K562 (cell line): ENCODE measurements around the gene WDR70.

Experiments used
- RFX5 ChIP-seq: IDR thresholded peaks from 2 replicates; pipeline ENCODE4 v1.6.1; 2011; ENCODE audit warnings: low read depth, mild to moderate bottlenecking, improper control_type of control experiment, low read length
- SIN3B ChIP-seq: fragments of 450-650 bp; IDR thresholded peaks from 2 replicates; pipeline ENCODE4 v1.6.1; 2017; ENCODE audit warnings: low read depth, mild to moderate bottlenecking, moderate library complexity
- TBP ChIP-seq: optimal IDR thresholded peaks from 2 replicates; pipeline ENCODE3; 2011; ENCODE audit warnings: low read depth, low read length, improper control_type of control experiment
- TCF7 ChIP-seq: sonication (generic); IDR thresholded peaks from 2 replicates; pipeline ENCODE4 v1.6.1; 2016; ENCODE audit warnings: antibody characterized with exemption, borderline replicate concordance
- TF ChIP-seq, protein P1 (sequence below): sonication (generic); formaldehyde crosslinking; IDR thresholded peaks from 2 replicates; pipeline ENCODE4 v1.8.0; 2022; ENCODE audit warnings: missing genetic modification reagents, mild to moderate bottlenecking, borderline replicate concordance
- TF ChIP-seq, protein P2 (sequence below), 3 experiments: IDR thresholded peaks in 2 of 3; conservative IDR thresholded peaks in 1 of 3; 2 replicates each; pipeline ENCODE4 v1.5.1; 2011 to 2012; ENCODE audit warnings: low read length in 3 of 3, mild to moderate bottlenecking in 3 of 3, control low read depth in 2 of 3, improper control_type of control experiment in 1 of 3, inconsistent platforms in 1 of 3, low read depth in 1 of 3, mixed read lengths in 1 of 3, moderate library complexity in 1 of 3; ENCODE audit not compliant: insufficient read depth in 2 of 3

DNA sequence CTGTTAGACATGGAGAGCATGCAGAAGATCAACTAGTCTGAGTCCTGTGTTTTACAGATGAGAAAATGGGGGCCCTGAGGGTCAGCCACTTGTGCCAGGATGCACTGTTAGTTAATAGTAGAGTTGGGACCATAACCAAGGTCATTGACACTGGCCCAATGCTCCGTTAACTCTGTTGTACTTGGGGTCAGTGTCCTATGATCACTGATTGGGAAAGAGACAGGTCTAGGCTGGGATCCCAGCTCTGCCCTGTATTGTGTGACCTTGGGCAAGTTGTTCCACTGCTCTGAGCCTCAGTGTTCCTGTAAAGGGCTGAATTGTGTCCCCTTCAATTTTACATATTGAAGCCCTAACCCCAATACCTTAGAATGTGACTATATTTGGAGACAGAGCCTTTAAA, 390.7 kb downstream of the WDR70 start:
- TF ChIP-seq RFX5, result no peak
- TF ChIP-seq TCF7, result no peak
- TF ChIP-seq, protein P1, sequence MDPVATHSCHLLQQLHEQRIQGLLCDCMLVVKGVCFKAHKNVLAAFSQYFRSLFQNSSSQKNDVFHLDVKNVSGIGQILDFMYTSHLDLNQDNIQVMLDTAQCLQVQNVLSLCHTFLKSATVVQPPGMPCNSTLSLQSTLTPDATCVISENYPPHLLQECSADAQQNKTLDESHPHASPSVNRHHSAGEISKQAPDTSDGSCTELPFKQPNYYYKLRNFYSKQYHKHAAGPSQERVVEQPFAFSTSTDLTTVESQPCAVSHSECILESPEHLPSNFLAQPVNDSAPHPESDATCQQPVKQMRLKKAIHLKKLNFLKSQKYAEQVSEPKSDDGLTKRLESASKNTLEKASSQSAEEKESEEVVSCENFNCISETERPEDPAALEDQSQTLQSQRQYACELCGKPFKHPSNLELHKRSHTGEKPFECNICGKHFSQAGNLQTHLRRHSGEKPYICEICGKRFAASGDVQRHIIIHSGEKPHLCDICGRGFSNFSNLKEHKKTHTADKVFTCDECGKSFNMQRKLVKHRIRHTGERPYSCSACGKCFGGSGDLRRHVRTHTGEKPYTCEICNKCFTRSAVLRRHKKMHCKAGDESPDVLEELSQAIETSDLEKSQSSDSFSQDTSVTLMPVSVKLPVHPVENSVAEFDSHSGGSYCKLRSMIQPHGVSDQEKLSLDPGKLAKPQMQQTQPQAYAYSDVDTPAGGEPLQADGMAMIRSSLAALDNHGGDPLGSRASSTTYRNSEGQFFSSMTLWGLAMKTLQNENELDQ, result no peak
- no peak for TF ChIP-seq SIN3B
- TF ChIP-seq, protein P2, sequence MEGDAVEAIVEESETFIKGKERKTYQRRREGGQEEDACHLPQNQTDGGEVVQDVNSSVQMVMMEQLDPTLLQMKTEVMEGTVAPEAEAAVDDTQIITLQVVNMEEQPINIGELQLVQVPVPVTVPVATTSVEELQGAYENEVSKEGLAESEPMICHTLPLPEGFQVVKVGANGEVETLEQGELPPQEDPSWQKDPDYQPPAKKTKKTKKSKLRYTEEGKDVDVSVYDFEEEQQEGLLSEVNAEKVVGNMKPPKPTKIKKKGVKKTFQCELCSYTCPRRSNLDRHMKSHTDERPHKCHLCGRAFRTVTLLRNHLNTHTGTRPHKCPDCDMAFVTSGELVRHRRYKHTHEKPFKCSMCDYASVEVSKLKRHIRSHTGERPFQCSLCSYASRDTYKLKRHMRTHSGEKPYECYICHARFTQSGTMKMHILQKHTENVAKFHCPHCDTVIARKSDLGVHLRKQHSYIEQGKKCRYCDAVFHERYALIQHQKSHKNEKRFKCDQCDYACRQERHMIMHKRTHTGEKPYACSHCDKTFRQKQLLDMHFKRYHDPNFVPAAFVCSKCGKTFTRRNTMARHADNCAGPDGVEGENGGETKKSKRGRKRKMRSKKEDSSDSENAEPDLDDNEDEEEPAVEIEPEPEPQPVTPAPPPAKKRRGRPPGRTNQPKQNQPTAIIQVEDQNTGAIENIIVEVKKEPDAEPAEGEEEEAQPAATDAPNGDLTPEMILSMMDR (IDR thresholded peaks at IDR 0.05 in 2 of 3, conservative IDR thresholded peaks at IDR 0.05 in 1 of 3; ENCODE audit: insufficient read depth in 2 of 3, low read depth in 1 of 3, low read length in 3 of 3), result no peak
- no peak for TF ChIP-seq TBP
